Measurements from ENCODE around the gene C5. TPM values are rescaled to one million over a fixed set of nuclear protein-coding genes. Genes with fewer than 3 reads are reported as not detected.

C5 gene
- total RNA-seq, 4 donors from 2014 or later = 5.2 to 7.2 (median 6.2) TPM

GRCh38 chr9:121009650-121010049 is 40.4 kb downstream of the C5 start:
- no peak for TF ChIP-seq CTCF (IDR thresholded peaks at IDR 0.05)
- no peak for ATAC-seq (ENCODE audit: low FRiP score)
- no peak for DNase-seq (ENCODE audit: low spot score)

- DNase-seq (ENCODE audit: low spot score) (no peak), ATAC-seq (ENCODE audit: low FRiP score) (no peak)
- TF ChIP-seq CTCF (IDR thresholded peaks at IDR 0.05) = no peak
These were observed 50.8 kb downstream of the C5 start for GRCh38 chr9:120999317-120999716.

GRCh38 chr9:120998111-120998510 is 52.0 kb downstream of the C5 start:
- TF ChIP-seq CTCF (IDR thresholded peaks at IDR 0.05) = no peak
- DNase-seq (ENCODE audit: low spot score) = no peak
- ATAC-seq (ENCODE audit: low FRiP score) = no peak

- DNase-seq (ENCODE audit: low spot score) = no peak
- ATAC-seq (ENCODE audit: low FRiP score) = no peak
- TF ChIP-seq CTCF (IDR thresholded peaks at IDR 0.05) = no peak
These were observed 52.6 kb downstream of the C5 start for GRCh38 chr9:120997502-120997901.

- TF ChIP-seq CTCF (IDR thresholded peaks at IDR 0.05) = no peak
- no peak for DNase-seq (ENCODE audit: low spot score)
- no peak for ATAC-seq (ENCODE audit: low FRiP score)
These were observed 53.7 kb downstream of the C5 start for GRCh38 chr9:120996409-120996808.

GRCh38 chr9:120989065-120989464 is 61.0 kb downstream of the C5 start:
- DNase-seq (ENCODE audit: low spot score) (no peak), ATAC-seq (ENCODE audit: low FRiP score) (no peak)
- TF ChIP-seq CTCF (IDR thresholded peaks at IDR 0.05) = no peak

GRCh38 chr9:120985819-120986222 is 64.3 kb downstream of the C5 start:
- no peak for ATAC-seq (ENCODE audit: low FRiP score)
- TF ChIP-seq CTCF (IDR thresholded peaks at IDR 0.05) = no peak

More at GRCh38 chr9:120985819-120986222, 64.3 kb downstream of the C5 start:
- DNase-seq (ENCODE audit: low spot score) = no peak

Data from omental fat pad (tissue), 4 donors.